Right lobe of liver (tissue), 4 donors: ENCODE results near the gene GRIK1.

Experiments
- POLR2A ChIP-seq: fragments of 450-650 bp; IDR thresholded peaks from one replicate; pipeline ENCODE4 v1.6.1; 2017; ENCODE audit warnings: antibody characterized with exemption, mild to moderate bottlenecking
- TF ChIP-seq, protein P1 (sequence below), 4 donors: fragments of 200-600 bp in 3 of 4; fragments of 450-650 bp in 1 of 4; IDR thresholded peaks; one replicate each; pipeline versions ENCODE4 v1.5.1 to v1.8.0; 2016 to 2022; ENCODE audit warnings: antibody characterized with exemption in 4 of 4, mild to moderate bottlenecking in 2 of 4
- donor health status: DM: no; HTN: no; CAD: no.
- donor health status: DM: no; HTN: no; CAD: no.
- donor health status: DM: no; HTN: yes; CAD: no.

DNA sequence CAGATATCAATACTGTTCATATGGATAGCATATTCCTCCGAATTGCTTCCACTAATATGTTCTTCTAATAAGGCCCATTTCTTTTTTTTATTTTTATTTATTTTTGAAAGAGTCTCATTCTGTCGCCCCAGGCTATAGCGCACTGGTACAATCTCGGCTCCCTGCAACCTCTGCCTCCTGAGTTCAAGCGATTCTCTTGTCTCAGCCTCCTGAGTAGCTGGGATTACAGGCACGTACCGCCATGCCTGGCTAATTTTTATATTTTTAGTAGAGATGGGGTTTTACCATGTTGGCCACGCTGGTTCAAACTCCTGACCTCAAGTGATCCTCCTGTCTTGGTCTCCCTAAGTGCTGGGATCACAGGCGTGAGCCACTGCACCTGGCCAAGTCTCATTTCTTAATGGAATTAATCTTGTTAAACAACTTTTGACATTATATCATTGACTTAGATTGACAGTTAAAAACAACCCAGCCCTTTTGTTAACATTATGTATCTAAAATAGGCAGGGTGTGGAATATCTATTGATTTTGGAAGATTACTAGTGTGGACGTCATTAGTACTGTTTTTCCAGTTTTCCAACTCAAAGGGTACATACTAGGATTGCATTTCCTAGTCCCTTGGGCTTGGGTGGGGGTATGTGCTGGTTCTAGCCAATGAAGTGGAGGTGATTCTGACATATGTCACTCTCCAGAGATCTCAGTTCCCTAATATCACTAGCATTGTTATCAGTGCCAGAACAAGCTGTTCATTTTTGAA is 281.4 kb downstream of the GRIK1 start:
- TF ChIP-seq, protein P1, sequence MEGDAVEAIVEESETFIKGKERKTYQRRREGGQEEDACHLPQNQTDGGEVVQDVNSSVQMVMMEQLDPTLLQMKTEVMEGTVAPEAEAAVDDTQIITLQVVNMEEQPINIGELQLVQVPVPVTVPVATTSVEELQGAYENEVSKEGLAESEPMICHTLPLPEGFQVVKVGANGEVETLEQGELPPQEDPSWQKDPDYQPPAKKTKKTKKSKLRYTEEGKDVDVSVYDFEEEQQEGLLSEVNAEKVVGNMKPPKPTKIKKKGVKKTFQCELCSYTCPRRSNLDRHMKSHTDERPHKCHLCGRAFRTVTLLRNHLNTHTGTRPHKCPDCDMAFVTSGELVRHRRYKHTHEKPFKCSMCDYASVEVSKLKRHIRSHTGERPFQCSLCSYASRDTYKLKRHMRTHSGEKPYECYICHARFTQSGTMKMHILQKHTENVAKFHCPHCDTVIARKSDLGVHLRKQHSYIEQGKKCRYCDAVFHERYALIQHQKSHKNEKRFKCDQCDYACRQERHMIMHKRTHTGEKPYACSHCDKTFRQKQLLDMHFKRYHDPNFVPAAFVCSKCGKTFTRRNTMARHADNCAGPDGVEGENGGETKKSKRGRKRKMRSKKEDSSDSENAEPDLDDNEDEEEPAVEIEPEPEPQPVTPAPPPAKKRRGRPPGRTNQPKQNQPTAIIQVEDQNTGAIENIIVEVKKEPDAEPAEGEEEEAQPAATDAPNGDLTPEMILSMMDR (IDR thresholded peaks at IDR 0.05), result no peak
- no peak for TF ChIP-seq POLR2A
